ENCODE data around the gene PRKCE. TPM values are rescaled to one million over a fixed set of nuclear protein-coding genes. Genes with fewer than 3 reads are reported as not detected.

PRKCE gene
- total RNA-seq, 1 donor from 2014 or later: 34.1 TPM

DNA sequence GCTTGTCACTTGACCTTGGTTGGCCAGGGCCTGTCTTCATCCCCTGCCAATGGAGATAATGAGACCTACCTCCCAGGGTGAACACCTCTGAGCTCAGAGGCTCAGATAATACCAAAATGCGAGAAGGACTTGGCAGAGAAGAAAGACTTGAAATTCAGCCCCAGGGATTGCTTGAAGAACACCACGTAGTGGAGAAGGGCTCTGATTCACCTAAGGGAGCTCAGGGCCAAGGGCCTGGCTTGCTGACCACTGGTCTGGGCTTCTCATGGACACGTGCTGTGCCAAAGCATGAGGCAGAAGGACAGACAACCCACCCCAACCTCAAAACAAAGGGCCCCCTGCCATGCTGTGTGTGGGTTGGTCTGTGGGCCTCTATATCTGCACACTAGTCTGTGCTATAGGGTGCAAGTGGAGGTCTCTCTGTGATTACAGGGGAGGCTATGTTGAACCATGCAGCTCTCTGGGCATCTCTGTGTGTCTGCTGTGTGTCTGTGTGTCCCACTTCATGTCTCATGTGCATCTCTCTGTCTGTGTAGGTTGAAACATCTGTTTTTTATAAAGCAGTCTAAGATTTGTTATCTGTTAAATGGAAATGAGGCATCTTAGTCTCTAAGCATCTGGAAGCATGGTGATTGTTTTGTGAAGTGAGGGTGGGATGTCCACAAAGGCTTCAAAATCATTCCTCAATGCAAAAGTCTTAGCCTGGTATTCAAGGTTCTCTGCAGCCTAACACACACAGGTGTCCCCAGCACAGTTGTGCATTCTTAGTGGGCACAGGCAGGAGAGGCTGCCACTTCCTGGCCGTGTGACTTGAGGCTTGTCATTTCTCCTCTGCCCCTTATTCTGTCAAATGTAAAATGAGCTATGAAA is 584.8 kb downstream of the PRKCE start:
- DNase-seq (ENCODE audit: low spot score): no peak

- no peak for DNase-seq (ENCODE audit: low spot score)
Measured at GRCh38 chr2:46236876-46237859, 585.7 kb downstream of the PRKCE start.

Other genes starting within 250 kb of the PRKCE start
- gene SRBD1, start 40.4 kb upstream of the PRKCE start, total RNA-seq: 11.7 TPM

Data from mesenteric fat pad (tissue), 1 donor.